GM23338 (cell line): ENCODE results near the gene DRICH1. TPM values are rescaled to one million over a fixed set of nuclear protein-coding genes. Genes with fewer than 3 reads are reported as not detected.

Source experiments
- ATAC-seq: fragments of 200-7000 bp; cut with Tn5 transposase; 3 replicates; pipeline ENCODE4 v1.9.1; 2020
- DNase-seq: peaks from one replicate; pipeline ENCODE4 v3.0.0-alpha.2; 2015; ENCODE audit warnings: low spot score
- H2AFZ ChIP-seq: fragments of 200-600 bp; sonication (generic); 2 replicates; pipeline ENCODE4 v1.8.0; 2016; ENCODE audit warnings: antibody characterized with exemption, mild to moderate bottlenecking, moderate library complexity
- H3F3A ChIP-seq: fragments of 200-600 bp; sonication (generic); replicated peaks from 2 replicates; pipeline ENCODE4 v1.8.0; 2017; ENCODE audit warnings: antibody characterized with exemption, mixed run types, low read depth
- H3K27ac ChIP-seq: fragments of 200-600 bp; sonication (generic); 2 replicates; pipeline ENCODE4 v1.6.1; 2016; ENCODE audit warnings: low read depth
- H3K27me3 ChIP-seq: fragments of 200-600 bp; sonication (generic); 2 replicates; pipeline ENCODE4 v1.8.0; 2016; ENCODE audit warnings: mild to moderate bottlenecking, mixed run types, moderate library complexity; ENCODE audit not compliant: insufficient read depth
- H3K36me3 ChIP-seq: fragments of 200-600 bp; sonication (generic); 2 replicates; pipeline ENCODE4 v1.8.0; 2016; ENCODE audit warnings: mild to moderate bottlenecking; ENCODE audit not compliant: insufficient read depth
- H3K4me1 ChIP-seq: fragments of 200-600 bp; sonication (generic); 2 replicates; pipeline ENCODE4 v1.8.0; 2016; ENCODE audit warnings: mild to moderate bottlenecking, moderate library complexity; ENCODE audit not compliant: insufficient read depth
- H3K4me2 ChIP-seq: fragments of 200-600 bp; sonication (generic); 2 replicates; pipeline ENCODE4 v1.7.1; 2017; ENCODE audit warnings: mixed run types
- H3K4me3 ChIP-seq: fragments of 200-600 bp; sonication (generic); 2 replicates; pipeline ENCODE4 v1.6.1; 2016; ENCODE audit warnings: mixed run types
- H3K79me2 ChIP-seq: fragments of 200-600 bp; sonication (generic); replicated peaks from 2 replicates; pipeline ENCODE4 v1.8.0; 2017; ENCODE audit warnings: mild to moderate bottlenecking; ENCODE audit not compliant: insufficient read depth
- H3K9me2 ChIP-seq: fragments of 200-600 bp; sonication (generic); 2 replicates; pipeline ENCODE4 v1.8.0; 2017; ENCODE audit not compliant: insufficient read depth
- H4K20me1 ChIP-seq: fragments of 200-600 bp; sonication (generic); replicated peaks from 2 replicates; pipeline ENCODE4 v1.8.0; 2017; ENCODE audit warnings: mild to moderate bottlenecking; ENCODE audit not compliant: insufficient read depth
- H3K27ac Mint-ChIP-seq: 2 replicates; pipeline ENCODE4 v1.8.0; 2020; ENCODE audit warnings: inconsistent platforms, mild to moderate bottlenecking, moderate library complexity, mixed read lengths
- H3K27me3 Mint-ChIP-seq: 3 replicates; pipeline ENCODE4 v1.8.0; 2022; ENCODE audit warnings: low read depth, mild to moderate bottlenecking, moderate library complexity, mixed read lengths, inconsistent platforms; ENCODE audit not compliant: insufficient read depth, poor library complexity
- H3K36me3 Mint-ChIP-seq: 3 replicates; pipeline ENCODE4 v1.8.0; 2021; ENCODE audit warnings: low read depth, mild to moderate bottlenecking, inconsistent platforms, moderate library complexity, mixed read lengths
- H3K4me1 Mint-ChIP-seq: 3 replicates; pipeline ENCODE4 v1.8.0; 2020; ENCODE audit warnings: mild to moderate bottlenecking, inconsistent platforms, mixed read lengths
- H3K4me3 Mint-ChIP-seq: 3 replicates; pipeline ENCODE4 v1.8.0; 2021; ENCODE audit warnings: moderate library complexity, mild to moderate bottlenecking, inconsistent platforms, mixed read lengths
- H3K9me3 Mint-ChIP-seq: 3 replicates; pipeline ENCODE4 v1.8.0; 2020; ENCODE audit warnings: moderate library complexity, mild to moderate bottlenecking, inconsistent platforms, mixed read lengths
- CREB1 ChIP-seq: fragments of 250-450 bp; sonication (Bioruptor Pico); IDR thresholded peaks from 2 replicates; pipeline ENCODE4 v1.5.0; 2020; ENCODE audit warnings: low read depth, mild to moderate bottlenecking, moderate library complexity
- EZH2 ChIP-seq: fragments of 200-600 bp; sonication (generic); IDR thresholded peaks from one replicate; pipeline ENCODE4 v1.8.0; 2017; ENCODE audit warnings: antibody characterized with exemption, mild to moderate bottlenecking, low read depth; ENCODE audit not compliant: unreplicated experiment
- STAT1 ChIP-seq: IDR thresholded peaks from one replicate; pipeline ENCODE4 v1.6.1; 2016; ENCODE audit warnings: antibody characterized with exemption; ENCODE audit not compliant: unreplicated experiment
- ZNF114 ChIP-seq: fragments of 250-450 bp; sonication (Bioruptor Pico); IDR thresholded peaks from 2 replicates; pipeline ENCODE4 v1.5.0; 2020; ENCODE audit warnings: mild to moderate bottlenecking, moderate library complexity
- polyA plus RNA-seq: library from polyadenylated mRNA; unstranded; fragments of >200 nt; fragmentation: Nextera tagmentation; extraction: Ambion mirVana; gene quantifications from 2 replicates; pipeline ENCODE4 v1.2.1, GENCODE V29; 2016
- total RNA-seq: library from RNA; depleted of rRNA; stranded (reverse); fragments of >200 nt; shearing (Covaris generic); gene quantifications from 2 replicates; pipeline ENCODE4 v1.2.3, GENCODE V29; 2014
- TF ChIP-seq, protein P1 (sequence below): fragments of 250-450 bp; sonication (Bioruptor Pico); IDR thresholded peaks from 2 replicates; pipeline ENCODE4 v1.5.0; 2020; ENCODE audit warnings: mild to moderate bottlenecking, moderate library complexity
- TF ChIP-seq, protein P2 (sequence below), 2 experiments: fragments of 200-600 bp in 1 of 2; sonication (generic) in 1 of 2; conservative IDR thresholded peaks; 2 replicates each; pipeline versions ENCODE4 v1.5.1 to v1.6.1; 2016 to 2017; ENCODE audit warnings: antibody characterized with exemption in 2 of 2, low read depth in 2 of 2, mild to moderate bottlenecking in 2 of 2, moderate library complexity in 1 of 2

The DRICH1 gene
- total and polyA plus RNA-seq, 2 experiments from 2014 or later, result not detected

DNA sequence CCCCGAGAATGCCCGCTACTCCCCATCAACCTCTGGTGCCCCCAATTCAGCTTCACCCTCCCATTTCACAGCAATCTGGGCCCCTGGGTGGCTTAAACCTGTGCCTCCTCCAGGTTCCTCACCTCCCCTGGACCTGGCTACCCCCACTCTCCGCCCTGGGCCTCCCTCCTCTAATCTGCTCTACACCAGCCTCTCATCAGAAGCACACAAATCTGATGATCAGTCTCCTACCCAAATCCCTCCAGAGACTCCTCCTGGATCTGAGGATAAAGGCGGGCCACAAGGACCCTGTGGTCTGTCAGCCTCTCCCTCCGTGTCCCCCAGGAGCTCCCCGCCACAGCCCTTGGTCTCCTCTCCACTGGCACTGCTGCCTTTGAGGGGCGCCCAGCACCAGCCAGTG, 28.9 kb downstream of the DRICH1 start:
- H3K27ac ChIP-seq, result no peak overlapping the region
- no peaks in the 10 kb centered on the region for H3K36me3 ChIP-seq
- TF ChIP-seq, protein P1, sequence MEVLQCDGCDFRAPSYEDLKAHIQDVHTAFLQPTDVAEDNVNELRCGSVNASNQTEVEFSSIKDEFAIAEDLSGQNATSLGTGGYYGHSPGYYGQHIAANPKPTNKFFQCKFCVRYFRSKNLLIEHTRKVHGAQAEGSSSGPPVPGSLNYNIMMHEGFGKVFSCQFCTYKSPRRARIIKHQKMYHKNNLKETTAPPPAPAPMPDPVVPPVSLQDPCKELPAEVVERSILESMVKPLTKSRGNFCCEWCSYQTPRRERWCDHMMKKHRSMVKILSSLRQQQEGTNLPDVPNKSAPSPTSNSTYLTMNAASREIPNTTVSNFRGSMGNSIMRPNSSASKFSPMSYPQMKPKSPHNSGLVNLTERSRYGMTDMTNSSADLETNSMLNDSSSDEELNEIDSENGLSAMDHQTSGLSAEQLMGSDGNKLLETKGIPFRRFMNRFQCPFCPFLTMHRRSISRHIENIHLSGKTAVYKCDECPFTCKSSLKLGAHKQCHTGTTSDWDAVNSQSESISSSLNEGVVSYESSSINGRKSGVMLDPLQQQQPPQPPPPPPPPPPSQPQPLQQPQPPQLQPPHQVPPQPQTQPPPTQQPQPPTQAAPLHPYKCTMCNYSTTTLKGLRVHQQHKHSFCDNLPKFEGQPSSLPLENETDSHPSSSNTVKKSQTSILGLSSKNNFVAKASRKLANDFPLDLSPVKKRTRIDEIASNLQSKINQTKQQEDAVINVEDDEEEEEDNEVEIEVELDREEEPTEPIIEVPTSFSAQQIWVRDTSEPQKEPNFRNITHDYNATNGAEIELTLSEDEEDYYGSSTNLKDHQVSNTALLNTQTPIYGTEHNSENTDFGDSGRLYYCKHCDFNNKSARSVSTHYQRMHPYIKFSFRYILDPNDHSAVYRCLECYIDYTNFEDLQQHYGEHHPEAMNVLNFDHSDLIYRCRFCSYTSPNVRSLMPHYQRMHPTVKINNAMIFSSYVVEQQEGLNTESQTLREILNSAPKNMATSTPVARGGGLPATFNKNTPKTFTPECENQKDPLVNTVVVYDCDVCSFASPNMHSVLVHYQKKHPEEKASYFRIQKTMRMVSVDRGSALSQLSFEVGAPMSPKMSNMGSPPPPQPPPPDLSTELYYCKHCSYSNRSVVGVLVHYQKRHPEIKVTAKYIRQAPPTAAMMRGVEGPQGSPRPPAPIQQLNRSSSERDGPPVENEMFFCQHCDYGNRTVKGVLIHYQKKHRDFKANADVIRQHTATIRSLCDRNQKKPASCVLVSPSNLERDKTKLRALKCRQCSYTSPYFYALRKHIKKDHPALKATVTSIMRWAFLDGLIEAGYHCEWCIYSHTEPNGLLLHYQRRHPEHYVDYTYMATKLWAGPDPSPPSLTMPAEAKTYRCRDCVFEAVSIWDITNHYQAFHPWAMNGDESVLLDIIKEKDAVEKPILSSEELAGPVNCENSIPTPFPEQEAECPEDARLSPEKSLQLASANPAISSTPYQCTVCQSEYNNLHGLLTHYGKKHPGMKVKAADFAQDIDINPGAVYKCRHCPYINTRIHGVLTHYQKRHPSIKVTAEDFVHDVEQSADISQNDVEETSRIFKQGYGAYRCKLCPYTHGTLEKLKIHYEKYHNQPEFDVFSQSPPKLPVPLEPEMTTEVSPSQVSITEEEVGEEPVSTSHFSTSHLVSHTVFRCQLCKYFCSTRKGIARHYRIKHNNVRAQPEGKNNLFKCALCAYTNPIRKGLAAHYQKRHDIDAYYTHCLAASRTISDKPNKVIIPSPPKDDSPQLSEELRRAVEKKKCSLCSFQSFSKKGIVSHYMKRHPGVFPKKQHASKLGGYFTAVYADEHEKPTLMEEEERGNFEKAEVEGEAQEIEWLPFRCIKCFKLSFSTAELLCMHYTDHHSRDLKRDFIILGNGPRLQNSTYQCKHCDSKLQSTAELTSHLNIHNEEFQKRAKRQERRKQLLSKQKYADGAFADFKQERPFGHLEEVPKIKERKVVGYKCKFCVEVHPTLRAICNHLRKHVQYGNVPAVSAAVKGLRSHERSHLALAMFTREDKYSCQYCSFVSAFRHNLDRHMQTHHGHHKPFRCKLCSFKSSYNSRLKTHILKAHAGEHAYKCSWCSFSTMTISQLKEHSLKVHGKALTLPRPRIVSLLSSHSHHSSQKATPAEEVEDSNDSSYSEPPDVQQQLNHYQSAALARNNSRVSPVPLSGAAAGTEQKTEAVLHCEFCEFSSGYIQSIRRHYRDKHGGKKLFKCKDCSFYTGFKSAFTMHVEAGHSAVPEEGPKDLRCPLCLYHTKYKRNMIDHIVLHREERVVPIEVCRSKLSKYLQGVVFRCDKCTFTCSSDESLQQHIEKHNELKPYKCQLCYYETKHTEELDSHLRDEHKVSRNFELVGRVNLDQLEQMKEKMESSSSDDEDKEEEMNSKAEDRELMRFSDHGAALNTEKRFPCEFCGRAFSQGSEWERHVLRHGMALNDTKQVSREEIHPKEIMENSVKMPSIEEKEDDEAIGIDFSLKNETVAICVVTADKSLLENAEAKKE (CRISPR knock-in tag), result no peak
- TF ChIP-seq CREB1, result no peak
- no peak overlapping the region for H3K27ac Mint-ChIP-seq
- H3K9me3 Mint-ChIP-seq, result no peaks in the 10 kb centered on the region
- no peak for DNase-seq
- H3K9me2 ChIP-seq, result no peaks in the 10 kb centered on the region
- H3F3A ChIP-seq, result no peaks in the 10 kb centered on the region
- H3K27me3 Mint-ChIP-seq, result peaks cover 15% of the 10 kb centered on the region
- H3K4me3 ChIP-seq, result no peak overlapping the region
- H3K4me2 ChIP-seq, result no peak overlapping the region
- H2AFZ ChIP-seq, result no peak overlapping the region
- no peaks in the 10 kb centered on the region for H4K20me1 ChIP-seq
- no peaks in the 10 kb centered on the region for H3K27me3 ChIP-seq
- H3K4me1 ChIP-seq, result no peaks in the 10 kb centered on the region
- H3K4me1 Mint-ChIP-seq, result no peaks in the 10 kb centered on the region
- no peaks in the 10 kb centered on the region for H3K79me2 ChIP-seq
- no peak for ATAC-seq
- no peak overlapping the region for H3K4me3 Mint-ChIP-seq
- H3K36me3 Mint-ChIP-seq, result no peaks in the 10 kb centered on the region

DNA sequence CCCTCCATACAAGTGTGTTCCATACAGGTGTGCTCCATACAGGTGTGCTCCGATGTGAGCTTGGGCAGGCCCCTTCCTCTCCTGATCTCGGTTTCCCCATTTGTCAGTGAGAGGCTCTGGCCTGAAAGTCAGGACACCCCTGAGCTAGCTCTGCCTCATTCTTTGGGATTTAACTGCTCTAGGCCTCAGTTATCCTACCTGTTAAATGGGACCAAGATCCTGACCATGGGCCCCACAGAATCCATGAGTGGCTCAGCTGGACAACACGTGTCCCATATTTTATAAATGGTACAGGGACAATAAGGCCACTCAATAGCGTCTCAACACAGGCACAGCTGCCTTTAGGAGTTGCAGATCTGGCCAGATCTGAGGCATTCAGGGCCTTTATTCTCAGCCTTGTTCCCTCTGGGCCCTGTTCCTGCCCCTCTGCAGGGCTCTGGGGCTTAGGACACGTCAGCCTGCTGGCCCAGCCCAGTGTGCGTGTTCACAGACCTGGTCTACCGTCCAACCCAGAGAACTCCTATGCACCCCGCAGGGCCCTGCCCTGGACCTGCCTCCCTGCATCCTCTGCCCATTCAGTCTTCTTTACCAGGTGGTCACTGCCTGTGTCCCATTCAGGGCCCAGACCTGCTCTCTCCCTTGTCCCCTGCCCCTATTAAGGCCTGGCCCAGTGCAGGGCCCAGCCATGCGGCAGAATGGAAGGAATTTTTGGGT, 33.2 kb downstream of the DRICH1 start:
- Histone ChIP-seq H2AFZ (no peak overlapping the region), H3K4me1 (no peaks in the 10 kb centered on the region), H3K4me3 (no peak overlapping the region), H3K36me3 (no peaks in the 10 kb centered on the region), H4K20me1 (no peaks in the 10 kb centered on the region), H3K79me2 (no peaks in the 10 kb centered on the region), H3K27ac (no peak overlapping the region), H3K4me2 (no peak overlapping the region), H3K9me2 (no peaks in the 10 kb centered on the region), H3K27me3 (no peaks in the 10 kb centered on the region), H3F3A (no peaks in the 10 kb centered on the region)
- no peak overlapping the region for H3K4me3 Mint-ChIP-seq
- DNase-seq, result no peak
- no peaks in the 10 kb centered on the region for H3K36me3 Mint-ChIP-seq
- H3K27me3 Mint-ChIP-seq, result peaks cover 16% of the 10 kb centered on the region
- no peak overlapping the region for H3K27ac Mint-ChIP-seq
- H3K4me1 Mint-ChIP-seq, result no peaks in the 10 kb centered on the region
- ATAC-seq, result no peak
- no peaks in the 10 kb centered on the region for H3K9me3 Mint-ChIP-seq
- TF ChIP-seq STAT1 (no peak), ZNF114 (no peak), EZH2 (no peak)
- TF ChIP-seq, protein P2, sequence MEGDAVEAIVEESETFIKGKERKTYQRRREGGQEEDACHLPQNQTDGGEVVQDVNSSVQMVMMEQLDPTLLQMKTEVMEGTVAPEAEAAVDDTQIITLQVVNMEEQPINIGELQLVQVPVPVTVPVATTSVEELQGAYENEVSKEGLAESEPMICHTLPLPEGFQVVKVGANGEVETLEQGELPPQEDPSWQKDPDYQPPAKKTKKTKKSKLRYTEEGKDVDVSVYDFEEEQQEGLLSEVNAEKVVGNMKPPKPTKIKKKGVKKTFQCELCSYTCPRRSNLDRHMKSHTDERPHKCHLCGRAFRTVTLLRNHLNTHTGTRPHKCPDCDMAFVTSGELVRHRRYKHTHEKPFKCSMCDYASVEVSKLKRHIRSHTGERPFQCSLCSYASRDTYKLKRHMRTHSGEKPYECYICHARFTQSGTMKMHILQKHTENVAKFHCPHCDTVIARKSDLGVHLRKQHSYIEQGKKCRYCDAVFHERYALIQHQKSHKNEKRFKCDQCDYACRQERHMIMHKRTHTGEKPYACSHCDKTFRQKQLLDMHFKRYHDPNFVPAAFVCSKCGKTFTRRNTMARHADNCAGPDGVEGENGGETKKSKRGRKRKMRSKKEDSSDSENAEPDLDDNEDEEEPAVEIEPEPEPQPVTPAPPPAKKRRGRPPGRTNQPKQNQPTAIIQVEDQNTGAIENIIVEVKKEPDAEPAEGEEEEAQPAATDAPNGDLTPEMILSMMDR (conservative IDR thresholded peaks at IDR 0.05; ENCODE audit: low read depth in 2 of 2), result no peak
